Measurements from ENCODE around the gene OTUD7B.
A peak's percentile ranks its signal among the peaks of the same experiment; 100 is the strongest.

The OTUD7B gene

DNA sequence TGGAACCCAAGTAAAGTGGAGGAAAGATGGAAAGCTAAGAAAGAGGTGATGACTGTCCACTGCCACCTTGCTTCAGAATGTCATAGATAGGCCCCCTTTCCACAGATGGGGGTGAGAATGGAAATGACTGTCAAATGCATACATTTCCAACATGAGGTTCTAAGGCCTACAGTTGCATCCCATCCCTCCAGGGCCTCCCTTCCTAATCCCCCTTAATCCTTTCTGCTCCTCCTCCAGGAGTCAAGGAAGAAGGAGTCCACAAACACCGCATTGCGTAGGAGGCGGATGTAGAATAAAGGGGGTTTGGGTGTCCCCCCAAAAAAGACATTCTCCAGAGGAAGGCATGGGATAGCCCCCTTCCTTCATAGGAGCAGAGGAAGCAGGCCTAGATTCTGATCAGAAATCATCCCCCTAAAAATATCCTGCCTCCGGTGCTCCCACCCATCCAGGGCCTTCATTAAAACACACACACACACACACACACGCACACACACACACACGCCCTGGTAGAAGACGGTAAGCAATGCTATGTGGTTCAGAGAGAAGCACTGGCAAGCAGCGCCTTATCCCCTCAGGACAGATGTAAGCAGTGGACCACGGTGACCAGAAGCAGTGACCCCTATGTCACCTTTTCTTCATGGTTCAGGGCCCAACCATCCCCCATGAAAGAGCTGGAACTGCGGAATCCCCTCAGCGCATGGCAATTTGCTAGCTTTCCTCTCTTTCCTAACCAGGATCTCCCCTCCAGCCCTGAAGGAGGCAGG is 94.9 kb downstream of the OTUD7B start:
- TF ChIP-seq, protein P1, sequence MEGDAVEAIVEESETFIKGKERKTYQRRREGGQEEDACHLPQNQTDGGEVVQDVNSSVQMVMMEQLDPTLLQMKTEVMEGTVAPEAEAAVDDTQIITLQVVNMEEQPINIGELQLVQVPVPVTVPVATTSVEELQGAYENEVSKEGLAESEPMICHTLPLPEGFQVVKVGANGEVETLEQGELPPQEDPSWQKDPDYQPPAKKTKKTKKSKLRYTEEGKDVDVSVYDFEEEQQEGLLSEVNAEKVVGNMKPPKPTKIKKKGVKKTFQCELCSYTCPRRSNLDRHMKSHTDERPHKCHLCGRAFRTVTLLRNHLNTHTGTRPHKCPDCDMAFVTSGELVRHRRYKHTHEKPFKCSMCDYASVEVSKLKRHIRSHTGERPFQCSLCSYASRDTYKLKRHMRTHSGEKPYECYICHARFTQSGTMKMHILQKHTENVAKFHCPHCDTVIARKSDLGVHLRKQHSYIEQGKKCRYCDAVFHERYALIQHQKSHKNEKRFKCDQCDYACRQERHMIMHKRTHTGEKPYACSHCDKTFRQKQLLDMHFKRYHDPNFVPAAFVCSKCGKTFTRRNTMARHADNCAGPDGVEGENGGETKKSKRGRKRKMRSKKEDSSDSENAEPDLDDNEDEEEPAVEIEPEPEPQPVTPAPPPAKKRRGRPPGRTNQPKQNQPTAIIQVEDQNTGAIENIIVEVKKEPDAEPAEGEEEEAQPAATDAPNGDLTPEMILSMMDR (conservative IDR thresholded peaks at IDR 0.05; ENCODE audit: low read depth, low read length) = no peak
- no peak overlapping the region for H3K4me3 ChIP-seq (ENCODE audit: low read depth, low read length)
- DNase-seq (ENCODE audit: low read depth) = no peak

DNA sequence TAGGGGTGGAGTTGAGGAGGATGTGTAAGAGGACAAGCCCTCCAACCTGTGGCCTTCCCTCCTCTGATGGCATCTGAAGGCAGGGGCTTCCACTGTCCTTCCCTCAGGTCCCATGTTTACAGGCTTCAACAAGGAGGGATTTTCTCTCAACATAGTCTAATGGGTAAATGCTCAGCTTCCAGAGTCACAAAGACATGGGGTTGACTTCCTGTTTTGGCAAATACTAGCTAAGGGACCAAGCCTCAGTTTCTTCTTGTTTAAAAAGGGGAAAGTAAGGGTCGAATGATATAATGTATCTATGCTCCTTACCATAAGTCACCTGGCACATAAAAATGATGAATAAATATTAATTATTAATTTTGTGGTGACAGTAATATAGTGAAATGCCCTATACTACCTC is 96.0 kb downstream of the OTUD7B start:
- H3K4me3 ChIP-seq (ENCODE audit: low read depth, low read length) = no peak overlapping the region
- DNase-seq (ENCODE audit: low read depth) = no peak
- TF ChIP-seq, protein P1 (conservative IDR thresholded peaks at IDR 0.05; ENCODE audit: low read depth, low read length) = no peak

DNA sequence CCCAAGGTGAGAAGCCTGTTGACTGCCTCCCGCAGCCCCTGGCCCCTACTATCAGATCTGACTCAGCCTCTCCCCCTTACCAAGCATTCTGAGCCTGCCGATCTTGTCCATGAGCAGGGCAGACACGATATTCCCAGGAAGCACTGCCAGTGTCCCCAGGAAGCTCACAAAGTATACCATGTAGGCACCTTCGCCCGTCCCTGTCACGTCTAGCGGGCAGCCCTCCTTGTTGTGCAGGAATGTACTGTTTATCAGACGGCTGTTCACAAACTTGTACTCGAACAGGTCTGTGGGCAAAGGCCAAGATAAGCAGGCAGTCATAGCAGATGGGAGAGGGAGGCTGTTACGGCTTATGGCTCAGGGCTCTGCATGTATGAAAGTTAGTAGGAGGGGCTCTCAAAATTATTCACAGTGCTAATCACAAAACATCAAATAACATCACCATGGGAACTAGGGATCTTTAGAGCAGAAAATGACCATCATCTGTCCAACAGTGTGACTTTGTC is 103.9 kb downstream of the OTUD7B start:
- no peak for DNase-seq (ENCODE audit: low read depth)
- TF ChIP-seq, protein P1 (conservative IDR thresholded peaks at IDR 0.05; ENCODE audit: low read depth, low read length) = no peak
- H3K4me3 ChIP-seq (ENCODE audit: low read depth, low read length) = no peak overlapping the region

DNA sequence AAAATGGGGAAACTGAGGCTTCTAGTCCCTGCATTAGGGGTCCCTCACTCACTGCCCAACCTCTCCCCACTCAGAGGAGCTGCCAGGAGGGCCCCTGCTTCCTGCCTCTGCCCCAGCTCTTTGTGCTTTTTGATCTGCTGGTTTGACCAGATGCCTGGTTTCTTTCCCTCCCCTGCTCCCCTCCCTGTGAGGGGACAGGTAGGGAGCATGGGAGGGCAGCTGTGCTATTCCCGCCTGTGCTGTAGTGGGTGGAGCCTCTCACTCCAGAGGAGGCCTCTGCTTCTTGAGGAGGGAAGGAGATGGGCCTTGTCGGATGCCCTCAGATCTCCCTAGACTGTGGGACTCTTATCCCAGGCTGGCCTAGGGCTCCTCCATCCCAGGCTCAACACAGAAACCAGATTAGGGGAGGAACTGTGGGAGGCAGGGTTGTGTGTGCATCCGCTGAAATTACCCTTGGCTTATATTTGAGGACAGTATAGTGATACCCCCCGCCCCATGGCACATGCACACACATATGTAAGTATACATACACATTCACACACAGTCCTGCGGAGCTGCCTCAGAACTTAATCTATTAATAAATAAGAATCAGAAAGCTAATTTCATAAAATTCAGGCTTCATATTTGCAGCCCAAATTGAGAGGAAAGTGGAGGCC is 106.6 kb downstream of the OTUD7B start:
- TF ChIP-seq, protein P1 (conservative IDR thresholded peaks at IDR 0.05; ENCODE audit: low read depth, low read length) = no peak
- no peak overlapping the region for H3K4me3 ChIP-seq (ENCODE audit: low read depth, low read length)
- no peak for DNase-seq (ENCODE audit: low read depth)

DNA sequence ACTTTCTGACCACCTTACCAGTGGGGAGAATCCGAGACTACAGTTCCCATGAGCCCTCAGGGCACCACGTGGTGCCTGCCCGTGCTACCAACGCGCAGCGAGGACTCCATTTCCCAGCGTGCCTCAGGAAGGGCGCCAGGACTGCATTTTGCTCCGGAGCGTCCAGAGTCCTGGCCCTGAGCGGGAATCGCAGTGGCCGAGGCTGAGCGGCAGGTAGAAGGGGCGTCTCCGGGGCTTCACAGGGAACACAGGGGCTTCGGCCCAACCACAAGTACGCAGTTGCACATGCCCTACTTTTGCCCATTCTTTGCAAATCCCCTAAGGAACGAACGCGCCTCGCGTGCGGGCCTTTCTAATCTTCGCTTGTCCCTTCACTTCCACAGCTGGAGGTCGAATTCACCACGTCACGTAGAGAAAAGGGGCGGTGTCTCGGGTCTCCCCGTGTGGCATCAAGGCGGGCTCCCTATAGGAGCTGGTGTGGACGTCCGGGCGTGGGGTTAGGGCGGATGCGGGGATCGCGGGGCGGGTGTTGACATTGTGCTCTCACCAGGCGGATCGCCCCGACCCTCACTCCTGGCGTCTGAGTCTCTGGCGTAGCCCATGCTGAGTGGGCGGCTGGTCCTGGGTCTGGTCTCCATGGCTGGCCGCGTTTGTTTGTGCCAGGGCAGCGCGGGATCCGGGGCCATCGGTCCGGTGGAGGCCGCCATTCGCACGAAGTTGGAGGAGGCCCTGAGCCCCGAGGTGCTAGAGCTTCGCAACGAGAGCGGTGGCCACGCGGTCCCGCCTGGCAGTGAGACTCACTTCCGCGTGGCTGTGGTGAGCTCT is 110.9 kb downstream of the OTUD7B start, which contains the start of gene BOLA1:
BOLA1 (plus strand) TSS at position 109 of the 825 bp plus-strand sequence; CDS start at position 601, 492 bp downstream.
- H3K4me3 ChIP-seq (ENCODE audit: low read depth, low read length) = peak within 1 kb of the TSS; percentile 61
- TF ChIP-seq, protein P1 (conservative IDR thresholded peaks at IDR 0.05; ENCODE audit: low read depth, low read length) = no peak
- DNase-seq (ENCODE audit: low read depth) = peak; percentile 94

DNA sequence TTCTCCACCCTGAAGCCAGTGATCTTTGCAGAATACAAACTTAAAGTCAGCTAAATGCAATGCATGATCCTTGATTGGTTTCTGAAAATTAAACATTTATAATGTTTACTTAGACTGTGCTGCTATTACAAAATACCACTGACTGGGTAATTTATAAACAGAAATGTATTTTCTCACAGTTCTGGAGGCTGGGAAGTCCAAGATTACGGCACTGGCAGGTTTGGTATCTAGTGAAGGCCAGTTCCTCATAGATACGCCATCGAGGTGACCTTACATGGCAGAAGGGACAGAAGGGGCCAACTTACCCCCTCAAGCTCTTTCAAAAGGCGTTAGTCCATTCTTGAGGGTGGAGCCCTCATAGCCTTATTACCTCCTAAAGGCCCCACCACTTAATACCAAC is 114.0 kb downstream of the OTUD7B start:
- DNase-seq (ENCODE audit: low read depth) = no peak
- TF ChIP-seq, protein P1 (conservative IDR thresholded peaks at IDR 0.05; ENCODE audit: low read depth, low read length) = no peak
- H3K4me3 ChIP-seq (ENCODE audit: low read depth, low read length) = no peak overlapping the region

Data from choroid plexus epithelial cell (primary cell).